Body of pancreas (tissue), 4 donors: ENCODE results near the gene SLC35F3.

ENCODE experiments used
- POLR2A ChIP-seq, 3 donors: fragments of 450-650 bp; IDR thresholded peaks; one replicate each; pipeline ENCODE4 v1.6.1; 2016; ENCODE audit warnings: antibody characterized with exemption in 3 of 3, mild to moderate bottlenecking in 2 of 3
- TF ChIP-seq, protein P1 (sequence below), 7 experiments: fragments of 450-650 bp in 4 of 7; fragments of 200-600 bp in 3 of 7; sonication (generic) in 3 of 7; IDR thresholded peaks; one replicate each; pipeline ENCODE4 v1.5.1; 2016 to 2019; ENCODE audit warnings: antibody characterized with exemption in 7 of 7

DNA sequence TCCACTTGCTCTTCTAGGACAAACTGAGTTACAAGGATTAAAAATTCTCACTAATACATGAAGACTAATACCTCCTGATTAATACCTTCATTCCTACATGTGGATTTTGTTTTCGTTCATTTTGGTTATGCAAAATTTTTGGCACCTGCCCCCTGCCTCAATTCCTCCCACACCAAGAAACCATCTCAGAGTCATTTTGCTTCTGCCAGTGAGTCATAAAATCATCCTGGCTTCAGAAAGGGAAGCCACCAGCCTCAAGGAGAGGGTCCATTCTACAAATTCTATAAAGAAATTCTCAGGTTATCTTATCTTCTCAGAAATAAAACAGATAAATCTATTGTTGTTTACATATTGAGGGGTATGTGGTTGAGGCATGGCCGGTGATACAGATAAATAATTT lies 365.6 kb downstream of the SLC35F3 start:
- TF ChIP-seq, protein P1, sequence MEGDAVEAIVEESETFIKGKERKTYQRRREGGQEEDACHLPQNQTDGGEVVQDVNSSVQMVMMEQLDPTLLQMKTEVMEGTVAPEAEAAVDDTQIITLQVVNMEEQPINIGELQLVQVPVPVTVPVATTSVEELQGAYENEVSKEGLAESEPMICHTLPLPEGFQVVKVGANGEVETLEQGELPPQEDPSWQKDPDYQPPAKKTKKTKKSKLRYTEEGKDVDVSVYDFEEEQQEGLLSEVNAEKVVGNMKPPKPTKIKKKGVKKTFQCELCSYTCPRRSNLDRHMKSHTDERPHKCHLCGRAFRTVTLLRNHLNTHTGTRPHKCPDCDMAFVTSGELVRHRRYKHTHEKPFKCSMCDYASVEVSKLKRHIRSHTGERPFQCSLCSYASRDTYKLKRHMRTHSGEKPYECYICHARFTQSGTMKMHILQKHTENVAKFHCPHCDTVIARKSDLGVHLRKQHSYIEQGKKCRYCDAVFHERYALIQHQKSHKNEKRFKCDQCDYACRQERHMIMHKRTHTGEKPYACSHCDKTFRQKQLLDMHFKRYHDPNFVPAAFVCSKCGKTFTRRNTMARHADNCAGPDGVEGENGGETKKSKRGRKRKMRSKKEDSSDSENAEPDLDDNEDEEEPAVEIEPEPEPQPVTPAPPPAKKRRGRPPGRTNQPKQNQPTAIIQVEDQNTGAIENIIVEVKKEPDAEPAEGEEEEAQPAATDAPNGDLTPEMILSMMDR (IDR thresholded peaks at IDR 0.05) = no peak
- TF ChIP-seq POLR2A (IDR thresholded peaks at IDR 0.05) = no peak
